ENCODE data around the gene ZNF763.
"Not testable (repeated sequence)": the region's sequence is repeated elsewhere in the genome, so short reads cannot be mapped to it uniquely, and the experiment has no call there.

The ZNF763 gene

GRCh38 chr19:11970174-11970573 lies 5.3 kb downstream of the ZNF763 start:
- in situ Hi-C loops (cut with MboI; ENCODE audit: low sequenced_read_pairs): no loop called here

- in situ Hi-C loops (cut with MboI; ENCODE audit: low sequenced_read_pairs): no loop called here
These were observed 6.2 kb downstream of the ZNF763 start for GRCh38 chr19:11971041-11971440.

DNA sequence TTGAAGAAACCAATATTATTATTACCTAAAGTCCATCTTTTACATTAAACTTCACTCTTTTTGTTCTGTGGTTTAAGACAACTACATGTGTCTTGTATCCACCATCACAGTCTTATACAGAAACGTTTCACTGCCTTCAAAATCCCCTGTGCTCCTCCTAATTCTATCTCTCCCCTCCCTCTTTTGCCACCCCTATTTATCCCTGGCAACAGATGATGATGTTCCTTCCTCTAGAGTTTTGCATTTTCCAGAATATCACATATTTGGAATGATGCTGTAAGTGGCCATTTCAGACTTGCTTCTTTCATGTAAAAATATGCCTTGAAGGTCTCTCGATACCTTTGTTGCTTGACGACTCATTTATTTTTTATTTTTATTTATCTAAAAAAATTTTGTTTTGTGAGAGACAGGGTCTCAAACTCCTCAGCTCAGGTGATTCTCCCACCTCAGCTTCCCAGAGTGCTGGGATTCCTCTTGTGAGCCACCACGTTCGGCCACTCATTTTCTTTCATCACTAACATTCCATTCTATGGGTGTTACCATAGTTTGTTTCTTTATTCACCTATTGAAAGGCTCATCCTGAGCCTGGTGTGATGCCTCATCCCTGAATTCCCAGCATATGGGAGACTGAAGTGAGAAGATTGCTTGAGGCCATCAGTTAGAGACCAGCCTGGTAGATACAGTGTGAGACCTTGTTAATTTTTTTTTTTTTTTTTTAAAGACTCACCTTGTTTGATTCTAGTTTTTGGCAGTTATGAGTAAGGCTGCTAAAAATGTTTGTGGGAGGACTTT lies 8.4 kb downstream of the ZNF763 start:
- in situ Hi-C loops (cut with MboI; ENCODE audit: low sequenced_read_pairs): no loop called here

DNA sequence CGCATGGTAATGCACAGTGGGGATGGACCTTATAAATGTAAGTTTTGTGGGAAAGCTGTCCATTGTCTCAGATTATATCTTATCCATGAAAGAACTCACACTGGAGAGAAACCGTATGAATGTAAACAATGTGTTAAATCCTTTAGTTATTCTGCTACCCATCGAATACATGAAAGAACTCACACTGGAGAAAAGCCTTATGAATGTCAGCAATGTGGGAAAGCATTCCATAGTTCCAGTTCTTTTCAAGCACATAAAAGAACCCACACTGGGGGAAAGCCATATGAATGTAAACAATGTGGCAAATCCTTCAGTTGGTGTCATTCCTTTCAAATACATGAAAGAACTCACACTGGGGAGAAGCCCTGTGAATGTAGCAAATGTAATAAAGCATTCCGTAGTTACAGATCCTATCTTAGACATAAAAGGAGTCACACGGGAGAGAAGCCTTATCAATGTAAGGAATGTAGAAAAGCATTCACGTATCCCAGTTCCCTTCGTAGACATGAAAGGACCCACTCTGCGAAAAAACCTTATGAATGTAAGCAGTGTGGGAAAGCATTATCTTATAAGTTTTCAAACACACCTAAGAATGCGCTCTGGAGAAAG lies 13.8 kb downstream of the ZNF763 start:
- in situ Hi-C loops (cut with MboI; ENCODE audit: low sequenced_read_pairs): no loop called here

DNA sequence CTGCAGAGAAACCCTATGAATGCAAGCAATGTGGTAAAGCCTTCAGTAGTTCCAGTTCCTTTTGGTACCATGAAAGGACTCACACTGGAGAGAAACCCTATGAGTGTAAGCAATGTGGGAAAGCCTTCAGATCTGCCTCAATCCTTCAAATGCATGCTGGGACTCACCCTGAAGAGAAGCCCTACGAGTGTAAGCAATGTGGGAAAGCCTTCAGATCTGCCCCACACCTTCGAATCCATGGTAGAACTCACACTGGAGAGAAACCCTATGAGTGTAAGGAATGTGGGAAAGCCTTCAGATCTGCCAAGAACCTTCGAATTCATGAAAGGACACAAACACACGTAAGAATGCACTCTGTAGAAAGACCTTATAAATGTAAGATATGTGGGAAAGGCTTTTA lies 14.7 kb downstream of the ZNF763 start:
- in situ Hi-C loops (cut with MboI; ENCODE audit: low sequenced_read_pairs): no loop called here

DNA sequence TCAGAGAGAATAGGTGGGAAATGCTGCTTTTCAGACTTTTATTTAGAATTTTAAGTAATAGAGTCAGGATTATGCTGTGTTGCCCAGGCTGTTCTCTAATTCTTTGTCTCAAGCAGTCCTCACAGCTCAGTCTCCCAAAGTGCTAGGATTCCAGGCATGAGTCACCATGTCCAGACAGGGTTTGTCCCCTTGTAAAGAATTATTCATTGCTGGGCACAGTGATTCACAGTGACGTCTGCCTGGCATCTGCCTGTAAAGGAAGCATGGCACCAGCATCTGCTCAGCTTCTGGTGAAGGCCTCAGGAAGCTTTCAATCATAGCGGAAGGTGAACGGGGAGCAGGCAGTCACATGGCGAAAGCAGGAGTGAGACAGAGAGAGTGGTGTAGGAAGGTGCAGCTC lies 17.7 kb downstream of the ZNF763 start:
- in situ Hi-C loops (cut with MboI; ENCODE audit: low sequenced_read_pairs): no loop called here

DNA sequence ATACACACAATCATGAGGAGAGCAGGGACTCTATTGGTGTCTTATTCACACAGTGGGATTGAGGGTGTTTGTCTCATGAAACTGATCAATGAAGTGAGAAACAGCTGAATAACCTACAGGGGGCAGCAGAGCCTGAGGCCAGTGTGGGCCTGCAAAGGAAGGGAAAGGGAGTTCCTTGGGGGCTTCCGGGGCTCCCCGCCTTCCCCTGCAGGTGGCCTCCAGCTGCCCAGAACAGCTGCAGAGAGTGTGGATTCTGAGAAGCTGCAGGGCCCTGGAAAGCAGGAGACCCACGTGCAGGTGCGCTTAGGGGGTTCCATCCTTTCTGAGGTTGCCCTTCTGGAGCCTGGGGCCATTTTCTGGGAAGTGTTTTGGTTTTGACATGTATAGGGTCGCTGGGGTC lies 20.1 kb downstream of the ZNF763 start:
- in situ Hi-C loops (cut with MboI; ENCODE audit: low sequenced_read_pairs): no loop called here

DNA sequence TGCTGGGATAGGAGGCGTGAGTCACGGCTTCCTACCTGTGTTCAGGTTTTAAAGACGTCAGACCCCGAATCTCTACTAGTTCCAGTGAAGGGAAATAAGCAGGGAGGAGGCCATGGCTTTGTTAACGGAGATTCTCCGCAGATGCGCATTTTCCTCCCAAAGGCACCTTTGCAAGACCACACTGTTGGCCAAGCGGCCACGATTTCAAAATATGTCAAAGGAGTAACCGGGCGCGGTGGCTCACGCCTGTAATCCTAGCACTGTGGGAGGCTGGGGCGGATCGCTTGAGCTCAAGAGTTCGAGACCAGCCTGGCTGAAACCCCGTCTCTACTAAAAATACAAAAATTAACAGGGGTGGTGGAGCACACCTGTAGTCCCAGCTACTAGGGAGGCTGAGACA lies 21.9 kb downstream of the ZNF763 start:
- in situ Hi-C loops (cut with MboI; ENCODE audit: low sequenced_read_pairs): no loop called here

- in situ Hi-C loops (cut with MboI; ENCODE audit: low sequenced_read_pairs): no loop called here
These were observed 22.8 kb downstream of the ZNF763 start for GRCh38 chr19:11987405-11988281.

DNA sequence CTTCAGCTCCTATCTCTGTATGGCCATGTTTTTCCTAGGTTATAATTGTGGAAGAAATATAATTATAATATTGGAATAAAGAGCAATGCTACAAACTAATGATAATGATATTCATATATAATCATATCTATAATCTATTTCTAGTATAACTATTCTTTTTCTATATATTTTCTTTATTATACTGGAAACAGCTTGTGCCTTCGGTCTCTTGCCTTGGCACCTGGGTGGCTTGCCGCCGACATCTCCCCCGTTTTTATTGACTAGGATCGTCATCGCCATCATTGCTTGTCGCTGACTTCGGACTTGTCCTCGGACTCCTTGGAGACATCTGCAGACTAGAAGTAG lies 24.2 kb downstream of the ZNF763 start:
- in situ Hi-C loops (cut with MboI; ENCODE audit: low sequenced_read_pairs): no loop called here

GRCh38 chr19:11991921-11992320 lies 27.1 kb downstream of the ZNF763 start:
- in situ Hi-C loops (cut with MboI; ENCODE audit: low sequenced_read_pairs): not testable (repeated sequence)

GRCh38 chr19:11995174-11995573 lies 30.3 kb downstream of the ZNF763 start:
- in situ Hi-C loops (cut with MboI; ENCODE audit: low sequenced_read_pairs): no loop called here

- in situ Hi-C loops (cut with MboI; ENCODE audit: low sequenced_read_pairs): no loop called here
These were observed 35.5 kb downstream of the ZNF763 start for GRCh38 chr19:12000152-12000981.

DNA sequence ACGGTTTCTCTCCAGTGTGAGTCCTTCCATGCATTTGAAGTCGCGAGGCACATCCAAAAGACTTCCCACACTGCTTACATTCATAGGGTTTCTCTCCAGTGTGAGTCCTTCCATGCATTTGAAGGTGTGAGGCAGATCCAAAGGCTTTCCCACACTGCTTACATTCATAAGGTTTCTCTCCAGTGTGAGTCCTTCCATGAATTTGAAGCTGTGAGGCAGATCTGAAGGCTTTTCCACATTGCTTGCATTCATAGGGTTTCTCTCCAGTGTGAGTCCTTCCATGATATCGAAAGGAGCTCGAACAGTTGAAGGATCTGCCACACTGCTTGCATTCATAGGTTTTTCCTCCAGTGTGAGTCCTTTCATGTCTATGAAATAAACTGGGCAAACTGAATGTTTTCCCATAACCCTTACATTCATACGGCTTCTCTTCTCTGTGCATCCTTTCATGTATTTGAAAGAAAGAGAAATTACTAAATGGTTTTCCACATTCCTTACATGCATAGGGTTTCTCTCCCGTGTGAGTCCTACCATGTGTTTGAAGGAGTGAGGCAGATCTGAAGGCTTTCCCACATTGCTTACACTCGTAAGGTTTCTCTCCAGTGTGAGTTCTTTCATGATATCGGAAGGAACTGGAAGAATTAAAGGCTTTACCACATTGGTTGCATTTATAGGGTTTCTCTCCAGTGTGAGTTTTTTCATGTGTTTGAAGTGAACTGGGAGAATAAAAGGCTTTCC lies 50.3 kb downstream of the ZNF763 start:
- in situ Hi-C loops (cut with MboI; ENCODE audit: low sequenced_read_pairs): no loop called here

GRCh38 chr19:12015753-12016116 lies 50.9 kb downstream of the ZNF763 start:
- in situ Hi-C loops (cut with MboI; ENCODE audit: low sequenced_read_pairs): no loop called here

Data from hTERT RPE-1 (cell line).